SK-N-SH (cell line): Measurements from ENCODE around the gene BCAS4.

Source experiments
- CTCF ChIP-seq: fragments of 200-600 bp; sonication (generic); IDR thresholded peaks from 2 replicates; pipeline ENCODE4 v1.6.1; 2017; ENCODE audit warnings: antibody characterized with exemption, mild to moderate bottlenecking, moderate library complexity
- EZH2phosphoT487 ChIP-seq: fragments of 200-600 bp; sonication (generic); IDR thresholded peaks from 2 replicates; pipeline ENCODE4 v1.6.1; 2017; ENCODE audit warnings: low read depth, mixed run types, mild to moderate bottlenecking, antibody characterized with exemption, moderate library complexity, borderline replicate concordance
- GABPA ChIP-seq: IDR thresholded peaks from 2 replicates; pipeline ENCODE4 v1.4.0; 2012; ENCODE audit warnings: low read depth, mild to moderate bottlenecking
- MAX ChIP-seq: IDR thresholded peaks from 2 replicates; pipeline ENCODE4 v1.4.0; 2012; ENCODE audit warnings: low read depth
- MEF2A ChIP-seq: IDR thresholded peaks from 2 replicates; pipeline ENCODE4 v1.4.0; 2012; ENCODE audit warnings: low read depth, borderline replicate concordance
- POLR2AphosphoS5 ChIP-seq: IDR thresholded peaks from 2 replicates; pipeline ENCODE4 v1.6.1; 2012; ENCODE audit warnings: low read depth, low read length
- RAD21 ChIP-seq: IDR thresholded peaks from 2 replicates; pipeline ENCODE4 v1.6.1; 2012; ENCODE audit warnings: mild to moderate bottlenecking, low read length
- REST ChIP-seq: IDR thresholded peaks from 2 replicates; pipeline ENCODE4 v1.6.1; 2012; ENCODE audit warnings: mild to moderate bottlenecking, low read depth, low read length, moderate library complexity
- RFX5 ChIP-seq: IDR thresholded peaks from 2 replicates; pipeline ENCODE4 v1.6.1; 2012; ENCODE audit warnings: mild to moderate bottlenecking, improper control_type of control experiment, low read length
- SMC3 ChIP-seq: IDR thresholded peaks from 2 replicates; pipeline ENCODE4 v1.6.1; 2012; ENCODE audit warnings: low read depth, low read length, improper control_type of control experiment
- TAF1 ChIP-seq: IDR thresholded peaks from 2 replicates; pipeline ENCODE4 v1.6.1; 2012; ENCODE audit warnings: low read depth, mild to moderate bottlenecking, low read length, moderate library complexity, borderline replicate concordance
- TEAD4 ChIP-seq: IDR thresholded peaks from 2 replicates; pipeline ENCODE4 v1.4.0; 2012; ENCODE audit warnings: mild to moderate bottlenecking, borderline replicate concordance; ENCODE audit not compliant: insufficient read depth
- USF2 ChIP-seq: fragments of 150-350 bp; IDR thresholded peaks from 2 replicates; pipeline ENCODE4 v1.6.1; 2017; ENCODE audit warnings: antibody characterized with exemption, low read length, low read depth, borderline replicate concordance
- ZBTB33 ChIP-seq: IDR thresholded peaks from 2 replicates; pipeline ENCODE4 v1.4.0; 2012; ENCODE audit warnings: low read depth, borderline replicate concordance

GRCh38 chr20:50898475-50898874 is 103.6 kb downstream of the BCAS4 start:
- no peak for TF ChIP-seq POLR2AphosphoS5
- no peak for TF ChIP-seq GABPA
- TF ChIP-seq MEF2A: no peak
- no peak for TF ChIP-seq TEAD4
- no peak for TF ChIP-seq CTCF
- TF ChIP-seq RAD21: no peak
- no peak for TF ChIP-seq SMC3
- TF ChIP-seq TAF1: no peak
- no peak for TF ChIP-seq USF2
- no peak for TF ChIP-seq ZBTB33
- no peak for TF ChIP-seq EZH2phosphoT487
- no peak for TF ChIP-seq RFX5
- TF ChIP-seq REST: no peak
- no peak for TF ChIP-seq MAX
